Measurements from ENCODE around the gene POMP.

Gene POMP, protein sequence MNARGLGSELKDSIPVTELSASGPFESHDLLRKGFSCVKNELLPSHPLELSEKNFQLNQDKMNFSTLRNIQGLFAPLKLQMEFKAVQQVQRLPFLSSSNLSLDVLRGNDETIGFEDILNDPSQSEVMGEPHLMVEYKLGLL

GRCh38 chr13:28658796-28659620 is at the start of gene POMP:
Gene POMP (plus strand): TSS chr13:28659130. CDS start chr13:28659185, 55 bp downstream.
- Mint-ChIP-seq H3K4me1 (peaks cover 53% of the 10 kb centered on the region), H3K9me3 (no peaks in the 10 kb centered on the region), H3K36me3 (ENCODE audit: low read depth) (peaks cover 5% of the 10 kb centered on the region), H3K27me3 (ENCODE audit: low read depth, poor library complexity) (no peaks in the 10 kb centered on the region), H3K27ac (peak within 1 kb of the TSS; percentile 98), H3K4me3 (peak within 1 kb of the TSS; percentile 87)
- DNase-seq = peak; percentile 88
- TF ChIP-seq CTCF (IDR thresholded peaks at IDR 0.05) = no peak

GRCh38 chr13:28609381-28609780 is 49.5 kb upstream of the POMP start:
- no peaks in the 10 kb centered on the region for H3K9me3 Mint-ChIP-seq
- no peak for DNase-seq

DNA sequence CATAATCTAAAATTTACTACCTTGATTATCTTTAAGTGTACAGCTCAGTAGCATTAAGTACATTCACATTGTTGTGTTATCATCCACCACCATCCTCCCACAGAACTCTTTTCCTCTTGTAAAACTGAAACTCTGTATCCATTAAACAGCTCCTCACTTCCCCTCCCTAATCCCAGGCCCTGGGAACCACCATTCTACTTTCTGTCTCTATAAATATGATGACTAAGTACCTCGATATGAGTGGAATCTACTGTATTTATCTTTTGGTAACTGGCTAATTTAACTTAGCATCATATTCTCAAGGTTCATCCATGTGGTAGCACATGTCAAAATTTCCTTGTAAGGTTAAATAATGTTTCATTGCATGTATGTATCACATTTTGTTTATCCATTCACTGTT is 49.0 kb upstream of the POMP start:
- no peak overlapping the region for H3K27ac Mint-ChIP-seq
- peaks cover 2% of the 10 kb centered on the region for H3K27me3 Mint-ChIP-seq (ENCODE audit: low read depth, poor library complexity)
- no peak overlapping the region for H3K4me3 Mint-ChIP-seq
- no peak for DNase-seq
- no peaks in the 10 kb centered on the region for H3K9me3 Mint-ChIP-seq
- no peak for TF ChIP-seq CTCF (IDR thresholded peaks at IDR 0.05)
- H3K36me3 Mint-ChIP-seq (ENCODE audit: low read depth) = no peaks in the 10 kb centered on the region
- peaks cover 30% of the 10 kb centered on the region for H3K4me1 Mint-ChIP-seq

More at GRCh38 chr13:28609381-28609780, 49.5 kb upstream of the POMP start:
- Mint-ChIP-seq H3K4me1 (peaks cover 30% of the 10 kb centered on the region), H3K4me3 (no peak overlapping the region), H3K27ac (no peak overlapping the region), H3K27me3 (ENCODE audit: low read depth, poor library complexity) (peaks cover 2% of the 10 kb centered on the region), H3K36me3 (ENCODE audit: low read depth) (no peaks in the 10 kb centered on the region)
- no peak for TF ChIP-seq CTCF (IDR thresholded peaks at IDR 0.05)

GRCh38 chr13:28610996-28611395 is 47.9 kb upstream of the POMP start:
- peaks cover 30% of the 10 kb centered on the region for H3K4me1 Mint-ChIP-seq

GRCh38 chr13:28611654-28612131 is 47.2 kb upstream of the POMP start:
- Mint-ChIP-seq H3K27me3 (ENCODE audit: low read depth, poor library complexity) (peaks cover 2% of the 10 kb centered on the region), H3K36me3 (ENCODE audit: low read depth) (no peaks in the 10 kb centered on the region), H3K4me3 (no peak overlapping the region), H3K4me1 (peaks cover 26% of the 10 kb centered on the region), H3K27ac (no peak overlapping the region), H3K9me3 (no peaks in the 10 kb centered on the region)
- DNase-seq = no peak
- no peak for TF ChIP-seq CTCF (IDR thresholded peaks at IDR 0.05)

More at GRCh38 chr13:28610996-28611395, 47.9 kb upstream of the POMP start:
- no peak for DNase-seq
- no peak overlapping the region for H3K27ac Mint-ChIP-seq
- no peak overlapping the region for H3K4me3 Mint-ChIP-seq
- H3K27me3 Mint-ChIP-seq (ENCODE audit: low read depth, poor library complexity) = peaks cover 2% of the 10 kb centered on the region
- H3K36me3 Mint-ChIP-seq (ENCODE audit: low read depth) = no peaks in the 10 kb centered on the region
- TF ChIP-seq CTCF (IDR thresholded peaks at IDR 0.05) = no peak
- no peaks in the 10 kb centered on the region for H3K9me3 Mint-ChIP-seq

All from nephron progenitor cell (in vitro differentiated cells).